IMR-90 (cell line): ENCODE measurements around the gene PDK3. TPM values are rescaled to one million over a fixed set of nuclear protein-coding genes. Genes with fewer than 3 reads are reported as not detected.

Source experiments
- ATAC-seq: fragments of 200-7000 bp; cut with Tn5 transposase; 2 replicates; pipeline ENCODE4 v1.9.1; 2020; ENCODE audit warnings: low read depth, mild to moderate bottlenecking, moderate library complexity
- BruUV-seq: library from RNA; stranded (reverse); fragments of 400-500 nt; replicated peaks from 2 replicates; lab custom pipeline; 2021; lab: Mats Ljungman, UMichigan
- CTCF ChIA-PET: fragments of 300-600 bp; formaldehyde crosslinking; extraction: SDS; loops from one replicate; lab custom pipeline; 2021; ENCODE audit warnings: antibody characterized with exemption; lab: Yijun Ruan, JAX
- POLR2A ChIA-PET: fragments of 300-600 bp; sonication (Branson Sonifier 250); formaldehyde crosslinking; loops from one replicate; lab custom pipeline; 2022; ENCODE audit warnings: antibody characterized with exemption; ENCODE audit not compliant: unreplicated experiment; lab: Charles Lee
- DNase-seq: peaks from one replicate; pipeline ENCODE4 v3.0.0; 2013
- H2AFZ ChIP-seq: replicated peaks from 2 replicates; pipeline ENCODE3; 2013; ENCODE audit warnings: low read length, mild to moderate bottlenecking; ENCODE audit not compliant: poor library complexity
- H2AK5ac ChIP-seq: 2 replicates; pipeline ENCODE4 v1.6.1; 2013; ENCODE audit warnings: low read depth, low read length, inconsistent platforms
- H2AK9ac ChIP-seq: replicated peaks from 2 replicates; pipeline ENCODE3; 2013; ENCODE audit warnings: mild to moderate bottlenecking, low read depth, low read length, moderate library complexity; ENCODE audit not compliant: poor library complexity
- H2BK120ac ChIP-seq: 2 replicates; pipeline ENCODE4 v1.6.1; 2013; ENCODE audit warnings: low read depth, low read length, inconsistent platforms
- H2BK15ac ChIP-seq: 3 replicates; pipeline ENCODE4 v1.6.1; 2013; ENCODE audit warnings: low read depth, low read length, inconsistent platforms
- H2BK20ac ChIP-seq: 2 replicates; pipeline ENCODE4 v1.6.1; 2013; ENCODE audit warnings: low read depth, mild to moderate bottlenecking, inconsistent platforms, low read length, moderate library complexity
- H2BK5ac ChIP-seq: 2 replicates; pipeline ENCODE4 v1.6.1; 2013; ENCODE audit warnings: mild to moderate bottlenecking, low read depth, low read length, inconsistent platforms; ENCODE audit not compliant: poor library complexity, severe bottlenecking
- H3K14ac ChIP-seq: replicated peaks from 2 replicates; pipeline ENCODE4 v1.6.1; 2013; ENCODE audit warnings: low read depth, low read length, inconsistent platforms
- H3K18ac ChIP-seq: 2 replicates; pipeline ENCODE4 v1.6.1; 2013; ENCODE audit warnings: low read depth, low read length, control low read depth
- H3K23ac ChIP-seq: 2 replicates; pipeline ENCODE4 v1.6.1; 2013; ENCODE audit warnings: low read depth, low read length, inconsistent platforms
- H3K27ac ChIP-seq: 2 replicates; pipeline ENCODE4 v1.5.1; 2013; ENCODE audit warnings: mild to moderate bottlenecking, control low read depth, low read length; ENCODE audit not compliant: insufficient read depth
- H3K27me3 ChIP-seq: 2 replicates; pipeline ENCODE4 v1.6.1; 2013; ENCODE audit warnings: low read length; ENCODE audit not compliant: control insufficient read depth, insufficient read depth
- H3K36me3 ChIP-seq: 2 replicates; pipeline ENCODE4 v1.6.1; 2013; ENCODE audit warnings: low read length, mixed read lengths; ENCODE audit not compliant: control insufficient read depth, insufficient read depth
- H3K4ac ChIP-seq: 2 replicates; pipeline ENCODE4 v1.6.1; 2013; ENCODE audit warnings: low read depth, low read length, inconsistent platforms
- H3K4me1 ChIP-seq: 2 replicates; pipeline ENCODE4 v1.6.1; 2013; ENCODE audit warnings: low read length, mixed read lengths; ENCODE audit not compliant: control insufficient read depth, insufficient read depth
- H3K4me2 ChIP-seq: 2 replicates; pipeline ENCODE4 v1.6.1; 2013; ENCODE audit warnings: low read depth, mild to moderate bottlenecking, control low read depth, low read length, moderate library complexity
- H3K4me3 ChIP-seq: 2 replicates; pipeline ENCODE4 v1.5.1; 2013; ENCODE audit warnings: low read depth, mild to moderate bottlenecking, control low read depth, low read length, moderate library complexity; ENCODE audit not compliant: insufficient read depth
- H3K56ac ChIP-seq: 2 replicates; pipeline ENCODE4 v1.6.1; 2013; ENCODE audit warnings: low read length, inconsistent platforms; ENCODE audit not compliant: insufficient read depth; ENCODE audit errors: extremely low read depth
- H3K79me1 ChIP-seq, 2 experiments: 2 replicates each; pipeline ENCODE4 v1.6.1; 2013; ENCODE audit warnings: low read length in 2 of 2, inconsistent platforms in 1 of 2, low read depth in 1 of 2
- H3K9ac ChIP-seq: 2 replicates; pipeline ENCODE4 v1.6.1; 2013; ENCODE audit warnings: low read depth, low read length, control low read depth
- H3K9me1 ChIP-seq: 2 replicates; pipeline ENCODE4 v1.6.1; 2013; ENCODE audit warnings: low read length, inconsistent platforms; ENCODE audit not compliant: insufficient read depth
- H3K9me3 ChIP-seq: 2 replicates; pipeline ENCODE4 v1.6.1; 2013; ENCODE audit warnings: low read length; ENCODE audit not compliant: control insufficient read depth, insufficient read depth
- H4K20me1 ChIP-seq: 2 replicates; pipeline ENCODE4 v1.6.1; 2013; ENCODE audit warnings: low read length, inconsistent platforms; ENCODE audit not compliant: insufficient read depth
- H4K5ac ChIP-seq: 2 replicates; pipeline ENCODE4 v1.6.1; 2013; ENCODE audit warnings: mild to moderate bottlenecking, low read depth, low read length, control low read depth
- H4K8ac ChIP-seq, 2 experiments: 2 replicates each; pipeline ENCODE4 v1.6.1; 2013; ENCODE audit warnings: low read depth in 2 of 2, low read length in 2 of 2, control low read depth in 1 of 2, inconsistent platforms in 1 of 2
- H4K91ac ChIP-seq: 2 replicates; pipeline ENCODE4 v1.6.1; 2013; ENCODE audit warnings: low read depth, low read length, inconsistent platforms; ENCODE audit not compliant: insufficient read depth
- BHLHE40 ChIP-seq: fragments of 150-350 bp; IDR thresholded peaks from 2 replicates; pipeline ENCODE4 v1.6.1; 2016; ENCODE audit warnings: mild to moderate bottlenecking, low read depth, low read length
- CEBPB ChIP-seq: IDR thresholded peaks from 2 replicates; pipeline ENCODE4 v1.6.1; 2012; ENCODE audit warnings: low read depth, low read length, improper control_type of control experiment
- CHD1 ChIP-seq: IDR thresholded peaks from 2 replicates; pipeline ENCODE4 v1.6.1; 2012; ENCODE audit warnings: low read depth, low read length, improper control_type of control experiment
- FOS ChIP-seq: fragments of 150-350 bp; IDR thresholded peaks from 2 replicates; pipeline ENCODE4 v1.6.1; 2016; ENCODE audit warnings: low read depth, low read length
- MAFK ChIP-seq: IDR thresholded peaks from 2 replicates; pipeline ENCODE4 v1.6.1; 2012; ENCODE audit warnings: low read depth, low read length, improper control_type of control experiment
- MAZ ChIP-seq: IDR thresholded peaks from 2 replicates; pipeline ENCODE4 v1.6.1; 2012; ENCODE audit warnings: low read depth, mild to moderate bottlenecking, low read length, improper control_type of control experiment, moderate library complexity, borderline replicate concordance
- MXI1 ChIP-seq: IDR thresholded peaks from 2 replicates; pipeline ENCODE4 v1.6.1; 2012; ENCODE audit warnings: low read depth, mild to moderate bottlenecking, low read length, moderate library complexity, borderline replicate concordance
- NFE2L2 ChIP-seq: fragments of 150-350 bp; IDR thresholded peaks from 2 replicates; pipeline ENCODE4 v1.6.1; 2016; ENCODE audit warnings: low read depth, mild to moderate bottlenecking, low read length
- POLR2A ChIP-seq: IDR thresholded peaks from 2 replicates; pipeline ENCODE4 v1.6.1; 2012; ENCODE audit warnings: mild to moderate bottlenecking, low read depth, low read length
- RAD21 ChIP-seq: IDR thresholded peaks from 2 replicates; pipeline ENCODE4 v1.6.1; 2012; ENCODE audit warnings: low read length, improper control_type of control experiment
- RCOR1 ChIP-seq: IDR thresholded peaks from 2 replicates; pipeline ENCODE4 v1.6.1; 2012; ENCODE audit warnings: mild to moderate bottlenecking, low read length, improper control_type of control experiment; ENCODE audit not compliant: insufficient replicate concordance
- RFX5 ChIP-seq: IDR thresholded peaks from 2 replicates; pipeline ENCODE4 v1.8.0; 2012; ENCODE audit warnings: low read depth, mild to moderate bottlenecking, low read length, moderate library complexity
- SMC3 ChIP-seq: fragments of 150-350 bp; IDR thresholded peaks from 2 replicates; pipeline ENCODE4 v1.6.1; 2016; ENCODE audit warnings: low read depth, mild to moderate bottlenecking, antibody characterized with exemption, low read length, moderate library complexity
- dilution Hi-C: fragments of 300-500 bp; cut with HindIII; formaldehyde crosslinking; loops from one replicate; pipeline ENCODE4 v1.14.3; 2018; ENCODE audit warnings: low sequenced_read_pairs; ENCODE audit not compliant: unreplicated experiment
- in situ Hi-C: fragments of 300-500 bp; cut with MboI; formaldehyde crosslinking; loops from 3 replicates; pipeline ENCODE4 v1.14.3; 2019; ENCODE audit warnings: low sequenced_read_pairs, inconsistent platforms, mixed read lengths
- intact Hi-C: fragments of 100-400 bp; cut with micrococcal nuclease; formaldehyde crosslinking; loops from 2 replicates; pipeline ENCODE4 v1.10.0; 2022
- polyA plus RNA-seq, 3 experiments: library from polyadenylated mRNA; depleted of rRNA; stranded (reverse); fragments of >200 nt; gene quantifications; 2 replicates each; pipeline ENCODE4 v1.2.3, GENCODE V29; 2012; ENCODE audit warnings: low replicate concordance in 1 of 3
- total RNA-seq: library from RNA; depleted of rRNA; stranded (reverse); fragments of >200 nt; gene quantifications from 2 replicates; pipeline ENCODE4 v1.2.3, GENCODE V29; 2012
- TF ChIP-seq, protein P1 (sequence below): conservative IDR thresholded peaks from 2 replicates; pipeline ENCODE4 v1.5.1; 2012; ENCODE audit warnings: mild to moderate bottlenecking, low read depth, low read length, improper control_type of control experiment
- TF ChIP-seq, protein P2 (sequence below): fragments of 150-350 bp; IDR thresholded peaks from 2 replicates; pipeline ENCODE4 v1.6.1; 2016; ENCODE audit warnings: low read depth, mild to moderate bottlenecking, low read length, moderate library complexity, borderline replicate concordance
- TF ChIP-seq, protein P3 (sequence below): fragments of 150-350 bp; IDR thresholded peaks from 2 replicates; pipeline ENCODE4 v1.6.1; 2017; ENCODE audit warnings: mild to moderate bottlenecking, antibody characterized with exemption, low read length, low read depth

Gene PDK3
- total and polyA plus RNA-seq, 2 of the 4 experiments (the other 2 are of a cell fraction), result 2.3 to 4.8 TPM

DNA sequence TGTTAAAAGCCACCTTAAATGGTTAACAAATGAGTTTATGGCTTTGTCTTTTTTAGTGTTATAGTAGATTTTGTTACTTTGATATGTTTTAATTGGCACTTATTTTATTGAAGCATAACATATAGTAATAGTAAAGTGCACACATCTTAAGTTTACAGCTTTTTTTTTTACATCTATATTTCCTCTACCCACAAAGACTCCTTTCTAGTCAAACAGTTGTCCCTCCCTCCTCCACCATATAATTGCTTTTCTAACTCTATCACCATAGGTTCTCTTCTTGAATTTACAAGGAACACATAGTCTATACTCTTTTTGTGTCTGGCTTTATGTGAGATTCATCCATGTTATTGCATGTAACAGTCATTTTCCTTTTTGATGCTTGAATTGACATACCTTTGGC, 71.5 kb downstream of the PDK3 start:
- no peak overlapping the region for H2BK15ac ChIP-seq
- no peak overlapping the region for H3K27ac ChIP-seq
- H3K4me1 ChIP-seq, result no peaks in the 10 kb centered on the region
- dilution Hi-C loops, result no loop called here
- no peak overlapping the region for H2BK20ac ChIP-seq
- ChIA-PET POLR2A (no interaction called here), CTCF (no interaction called here)
- BruUV-seq, result no TSS peak
- TF ChIP-seq RCOR1 (no peak), CHD1 (no peak), MAZ (no peak), FOS (no peak), NFE2L2 (no peak), MXI1 (no peak), BHLHE40 (no peak), CEBPB (no peak), MAFK (no peak), RFX5 (no peak), SMC3 (no peak), POLR2A (no peak), RAD21 (no peak)
- TF ChIP-seq, protein P1, sequence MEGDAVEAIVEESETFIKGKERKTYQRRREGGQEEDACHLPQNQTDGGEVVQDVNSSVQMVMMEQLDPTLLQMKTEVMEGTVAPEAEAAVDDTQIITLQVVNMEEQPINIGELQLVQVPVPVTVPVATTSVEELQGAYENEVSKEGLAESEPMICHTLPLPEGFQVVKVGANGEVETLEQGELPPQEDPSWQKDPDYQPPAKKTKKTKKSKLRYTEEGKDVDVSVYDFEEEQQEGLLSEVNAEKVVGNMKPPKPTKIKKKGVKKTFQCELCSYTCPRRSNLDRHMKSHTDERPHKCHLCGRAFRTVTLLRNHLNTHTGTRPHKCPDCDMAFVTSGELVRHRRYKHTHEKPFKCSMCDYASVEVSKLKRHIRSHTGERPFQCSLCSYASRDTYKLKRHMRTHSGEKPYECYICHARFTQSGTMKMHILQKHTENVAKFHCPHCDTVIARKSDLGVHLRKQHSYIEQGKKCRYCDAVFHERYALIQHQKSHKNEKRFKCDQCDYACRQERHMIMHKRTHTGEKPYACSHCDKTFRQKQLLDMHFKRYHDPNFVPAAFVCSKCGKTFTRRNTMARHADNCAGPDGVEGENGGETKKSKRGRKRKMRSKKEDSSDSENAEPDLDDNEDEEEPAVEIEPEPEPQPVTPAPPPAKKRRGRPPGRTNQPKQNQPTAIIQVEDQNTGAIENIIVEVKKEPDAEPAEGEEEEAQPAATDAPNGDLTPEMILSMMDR, result no peak
- TF ChIP-seq, protein P2, sequence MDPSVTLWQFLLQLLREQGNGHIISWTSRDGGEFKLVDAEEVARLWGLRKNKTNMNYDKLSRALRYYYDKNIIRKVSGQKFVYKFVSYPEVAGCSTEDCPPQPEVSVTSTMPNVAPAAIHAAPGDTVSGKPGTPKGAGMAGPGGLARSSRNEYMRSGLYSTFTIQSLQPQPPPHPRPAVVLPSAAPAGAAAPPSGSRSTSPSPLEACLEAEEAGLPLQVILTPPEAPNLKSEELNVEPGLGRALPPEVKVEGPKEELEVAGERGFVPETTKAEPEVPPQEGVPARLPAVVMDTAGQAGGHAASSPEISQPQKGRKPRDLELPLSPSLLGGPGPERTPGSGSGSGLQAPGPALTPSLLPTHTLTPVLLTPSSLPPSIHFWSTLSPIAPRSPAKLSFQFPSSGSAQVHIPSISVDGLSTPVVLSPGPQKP, result no peak
- TF ChIP-seq, protein P3, sequence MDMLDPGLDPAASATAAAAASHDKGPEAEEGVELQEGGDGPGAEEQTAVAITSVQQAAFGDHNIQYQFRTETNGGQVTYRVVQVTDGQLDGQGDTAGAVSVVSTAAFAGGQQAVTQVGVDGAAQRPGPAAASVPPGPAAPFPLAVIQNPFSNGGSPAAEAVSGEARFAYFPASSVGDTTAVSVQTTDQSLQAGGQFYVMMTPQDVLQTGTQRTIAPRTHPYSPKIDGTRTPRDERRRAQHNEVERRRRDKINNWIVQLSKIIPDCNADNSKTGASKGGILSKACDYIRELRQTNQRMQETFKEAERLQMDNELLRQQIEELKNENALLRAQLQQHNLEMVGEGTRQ, result no peak
- no peaks in the 10 kb centered on the region for H4K20me1 ChIP-seq
- no peak overlapping the region for H3K4ac ChIP-seq
- H4K8ac ChIP-seq, result no peak overlapping the region
- H3K9ac ChIP-seq, result no peak overlapping the region
- H3K9me1 ChIP-seq, result no peaks in the 10 kb centered on the region
- intact Hi-C loops, result no loop called here
- no peak overlapping the region for H3K4me2 ChIP-seq
- no peak overlapping the region for H2AFZ ChIP-seq
- H2AK9ac ChIP-seq, result no peak overlapping the region
- no peak overlapping the region for H4K5ac ChIP-seq
- H3K23ac ChIP-seq, result no peak overlapping the region
- H4K91ac ChIP-seq, result no peak overlapping the region
- H3K18ac ChIP-seq, result no peak overlapping the region
- H3K14ac ChIP-seq, result no peak overlapping the region
- no peak overlapping the region for H3K4me3 ChIP-seq
- no peaks in the 10 kb centered on the region for H3K79me1 ChIP-seq
- no peaks in the 10 kb centered on the region for H3K36me3 ChIP-seq
- H2BK5ac ChIP-seq, result no peak overlapping the region
- DNase-seq (no peak), ATAC-seq (no peak)
- H2BK120ac ChIP-seq, result no peak overlapping the region
- no peaks in the 10 kb centered on the region for H3K9me3 ChIP-seq
- H3K56ac ChIP-seq, result no peak overlapping the region
- no peak overlapping the region for H2AK5ac ChIP-seq
- H3K27me3 ChIP-seq, result no peaks in the 10 kb centered on the region
- in situ Hi-C loops, result no loop called here
